Prostate gland (tissue), 2 donors: ENCODE data around the gene YTHDC1. TPM values are rescaled to one million over a fixed set of nuclear protein-coding genes. Genes with fewer than 3 reads are reported as not detected.
A peak's percentile ranks its signal among the peaks of the same experiment; 100 is the strongest.

ENCODE experiments used
- DNase-seq: peaks from one replicate; pipeline ENCODE4 v3.0.0-alpha.2; 2019; ENCODE audit warnings: low spot score
- H3K27ac ChIP-seq, 2 donors: fragments of 200-600 bp; sonication (generic); 2 replicates each; pipeline ENCODE4 v1.5.1; 2017 to 2019
- H3K27me3 ChIP-seq: fragments of 200-600 bp; sonication (generic); replicated peaks from 2 replicates; pipeline ENCODE4 v1.5.1; 2019; ENCODE audit not compliant: insufficient read depth
- H3K36me3 ChIP-seq, 2 donors: fragments of 200-600 bp; sonication (generic); 1 replicate in 1 of 2; 2 replicates in 1 of 2; pipeline versions ENCODE4 v1.5.1 to v1.8.1; 2017 to 2019
- H3K4me1 ChIP-seq: fragments of 200-600 bp; sonication (generic); replicated peaks from 2 replicates; pipeline ENCODE4 v1.5.1; 2019
- H3K4me3 ChIP-seq, 2 donors: fragments of 200-600 bp; sonication (generic); 2 replicates each; pipeline ENCODE4 v1.5.1; 2017 to 2019
- H3K9me3 ChIP-seq: fragments of 200-600 bp; sonication (generic); 2 replicates; pipeline ENCODE4 v1.5.1; 2017
- POLR2A ChIP-seq: fragments of 450-650 bp; IDR thresholded peaks from one replicate; pipeline ENCODE4 v1.6.1; 2016; ENCODE audit warnings: antibody characterized with exemption, mild to moderate bottlenecking
- POLR2AphosphoS5 ChIP-seq: sonication (generic); formaldehyde crosslinking; IDR thresholded peaks from one replicate; pipeline ENCODE4 v1.6.1; 2017; ENCODE audit warnings: antibody characterized with exemption
- WGBS: methylation state at CpG from one replicate; pipeline ENCODE4 v1.1.5; 2018; 5-methylcytosine and 5-hydroxymethylcytosine counted together
- intact Hi-C: fragments of 100-400 bp; cut with DNase I; formaldehyde crosslinking; loops from one replicate; pipeline ENCODE4 v1.14.2; 2022
- total RNA-seq, 2 donors: library from RNA; depleted of rRNA; stranded (reverse); fragments of >200 nt; gene quantifications; one replicate each; pipeline ENCODE4 v1.1.0, GENCODE V29; 2016
- TF ChIP-seq, protein P1 (sequence below), 4 experiments: fragments of 200-600 bp in 2 of 4; fragments of 450-650 bp in 2 of 4; sonication (generic) in 2 of 4; IDR thresholded peaks; 1 replicate in 3 of 4; 2 replicates in 1 of 4; pipeline ENCODE4 v1.5.1; 2016 to 2019; ENCODE audit warnings: antibody characterized with exemption in 4 of 4, mild to moderate bottlenecking in 2 of 4, moderate library complexity in 2 of 4

Gene YTHDC1
- 10 to 100 TPM; 57.7 to 91.6 TPM for total RNA-seq

DNA sequence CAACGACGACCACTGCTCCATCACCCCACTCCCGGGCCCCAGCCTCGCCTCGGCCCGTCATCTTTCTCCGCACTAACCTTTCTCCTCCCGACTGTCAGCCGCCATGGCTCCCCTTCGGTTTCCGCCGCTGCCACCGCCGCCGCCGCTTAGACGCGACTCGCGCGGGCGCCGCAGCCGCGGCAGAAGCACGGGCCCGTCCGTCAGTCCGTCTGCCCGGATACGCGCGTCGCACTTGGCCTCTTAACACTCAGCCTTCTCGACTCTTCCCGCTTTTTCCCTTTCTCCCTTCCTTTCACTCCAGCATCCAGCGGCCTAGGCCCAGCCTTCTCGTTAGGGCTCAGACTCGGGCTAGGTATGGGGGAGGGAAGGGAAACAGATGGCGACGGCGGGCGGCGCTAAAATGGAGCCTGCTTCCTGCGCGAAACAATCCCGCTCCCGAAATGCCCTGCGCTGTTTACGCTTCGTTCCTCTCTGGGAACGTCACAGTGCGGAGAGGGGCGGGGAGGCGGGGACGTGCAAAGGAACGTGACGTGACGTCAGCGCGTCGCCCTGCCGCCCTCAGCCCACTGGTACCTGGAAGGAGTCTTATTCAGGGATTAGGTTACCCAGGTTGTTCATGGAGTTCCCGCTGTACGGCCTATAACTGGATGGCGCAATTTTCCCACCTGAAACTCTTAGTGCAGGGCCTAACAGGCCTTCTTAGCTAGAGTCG, at the start of gene YTHDC1:
Gene YTHDC1 (minus strand): TSS at position 442 of the 712 bp plus-strand sequence. CDS start 337 bp downstream, at position 105.
- 1% methylated on average over 67 of the region's 67 CpGs for WGBS
- intact Hi-C loops: no loop called here

DNA sequence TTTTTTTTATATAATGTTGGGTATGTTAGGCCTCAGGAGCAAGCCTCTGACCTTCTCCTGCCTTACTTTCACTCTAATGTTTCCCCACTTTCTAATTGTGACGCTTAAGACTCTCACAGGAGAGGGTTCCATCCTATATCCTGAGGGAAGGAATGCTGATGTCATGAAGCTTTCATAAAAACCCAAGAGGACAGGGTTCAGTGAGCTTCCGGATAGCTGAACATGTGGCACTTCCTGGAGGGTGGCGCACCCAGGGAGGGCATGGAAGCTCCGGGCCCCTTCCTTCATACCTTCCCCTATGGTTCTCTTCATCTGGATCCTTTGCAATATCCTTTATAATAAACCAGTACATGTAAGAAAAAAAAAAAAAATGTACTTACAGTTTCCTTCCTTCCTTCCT, 49.4 kb upstream of the YTHDC1 start:
- 92% methylated on average over 4 of the region's 4 CpGs for WGBS

More for the DNA sequence above, at the start of gene YTHDC1:
- TF ChIP-seq, protein P1, sequence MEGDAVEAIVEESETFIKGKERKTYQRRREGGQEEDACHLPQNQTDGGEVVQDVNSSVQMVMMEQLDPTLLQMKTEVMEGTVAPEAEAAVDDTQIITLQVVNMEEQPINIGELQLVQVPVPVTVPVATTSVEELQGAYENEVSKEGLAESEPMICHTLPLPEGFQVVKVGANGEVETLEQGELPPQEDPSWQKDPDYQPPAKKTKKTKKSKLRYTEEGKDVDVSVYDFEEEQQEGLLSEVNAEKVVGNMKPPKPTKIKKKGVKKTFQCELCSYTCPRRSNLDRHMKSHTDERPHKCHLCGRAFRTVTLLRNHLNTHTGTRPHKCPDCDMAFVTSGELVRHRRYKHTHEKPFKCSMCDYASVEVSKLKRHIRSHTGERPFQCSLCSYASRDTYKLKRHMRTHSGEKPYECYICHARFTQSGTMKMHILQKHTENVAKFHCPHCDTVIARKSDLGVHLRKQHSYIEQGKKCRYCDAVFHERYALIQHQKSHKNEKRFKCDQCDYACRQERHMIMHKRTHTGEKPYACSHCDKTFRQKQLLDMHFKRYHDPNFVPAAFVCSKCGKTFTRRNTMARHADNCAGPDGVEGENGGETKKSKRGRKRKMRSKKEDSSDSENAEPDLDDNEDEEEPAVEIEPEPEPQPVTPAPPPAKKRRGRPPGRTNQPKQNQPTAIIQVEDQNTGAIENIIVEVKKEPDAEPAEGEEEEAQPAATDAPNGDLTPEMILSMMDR (IDR thresholded peaks at IDR 0.05): peak in 1 of 4 experiments; percentile 16
- peak; percentile 100 for TF ChIP-seq POLR2AphosphoS5
- peak; percentile 98 for TF ChIP-seq POLR2A
- Histone ChIP-seq H3K4me3 (peak within 1 kb of the TSS; percentile 94), H3K4me1 (no peaks in the 10 kb centered on the region), H3K27ac (peak within 1 kb of the TSS; percentile 98 to 99), H3K27me3 (no peaks in the 10 kb centered on the region), H3K9me3 (no peaks in the 10 kb centered on the region), H3K36me3 (no peaks in the 10 kb centered on the region)
- peak; percentile 97 for DNase-seq

DNA sequence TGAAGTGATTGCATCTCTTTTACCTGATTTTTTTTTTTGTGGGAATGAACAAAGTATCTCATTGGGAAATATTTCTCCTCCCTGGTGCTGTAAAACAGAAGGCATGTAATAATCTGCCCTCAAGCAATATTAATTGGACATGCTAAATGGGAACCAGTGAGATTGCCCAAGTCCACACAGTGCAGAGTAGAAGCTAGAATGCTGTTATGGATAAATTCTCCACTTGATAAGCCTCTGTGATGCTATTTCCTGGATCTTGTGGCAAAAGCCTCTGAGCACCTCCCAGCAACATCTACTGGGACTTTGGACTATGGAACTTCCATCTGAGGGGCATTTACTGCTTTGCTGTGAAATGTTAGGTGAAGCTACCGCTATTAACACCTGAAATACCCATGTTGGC, 46.9 kb upstream of the YTHDC1 start:
- intact Hi-C loops: no loop called here
- Histone ChIP-seq H3K9me3 (no peaks in the 10 kb centered on the region), H3K36me3 (no peaks in the 10 kb centered on the region), H3K27me3 (no peaks in the 10 kb centered on the region), H3K4me1 (no peaks in the 10 kb centered on the region), H3K4me3 (no peak overlapping the region), H3K27ac (no peak overlapping the region)
- WGBS: 100% methylated on average over 1 of the region's 1 CpG
- DNase-seq: no peak
- no peak for TF ChIP-seq POLR2AphosphoS5
- TF ChIP-seq POLR2A: no peak
- TF ChIP-seq, protein P1 (IDR thresholded peaks at IDR 0.05): no peak

More for the DNA sequence above, 49.4 kb upstream of the YTHDC1 start:
- no peak overlapping the region for H3K27ac ChIP-seq
- no peaks in the 10 kb centered on the region for H3K36me3 ChIP-seq
- H3K4me3 ChIP-seq: no peak overlapping the region
- TF ChIP-seq, protein P1 (IDR thresholded peaks at IDR 0.05): no peak
- no peak for TF ChIP-seq POLR2AphosphoS5
- no peak for TF ChIP-seq POLR2A
- DNase-seq: no peak
- no peaks in the 10 kb centered on the region for H3K4me1 ChIP-seq
- H3K27me3 ChIP-seq: no peaks in the 10 kb centered on the region
- H3K9me3 ChIP-seq: no peaks in the 10 kb centered on the region
- intact Hi-C loops: no loop called here

DNA sequence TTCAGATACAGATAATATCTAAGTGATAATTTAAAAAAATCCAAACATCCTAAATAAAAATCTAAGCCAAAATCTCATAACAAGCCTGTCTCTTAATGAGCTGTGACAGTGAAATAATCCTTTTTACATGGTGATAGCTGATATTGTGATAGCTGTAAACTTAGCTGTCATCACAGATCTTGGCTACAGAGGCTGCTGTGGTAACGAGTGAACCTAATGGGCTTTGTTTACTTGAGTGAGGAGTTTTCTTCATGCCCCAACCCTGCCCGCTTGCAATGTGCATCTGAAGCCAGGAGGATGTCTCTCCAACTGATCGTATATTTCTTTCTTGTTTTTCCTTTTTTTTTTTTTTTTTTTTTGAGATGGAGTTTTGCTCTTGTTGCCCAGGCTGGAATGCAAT, 41.5 kb upstream of the YTHDC1 start:
- DNase-seq: no peak
- intact Hi-C loops: no loop called here
- H3K27ac ChIP-seq: no peak overlapping the region
- H3K4me3 ChIP-seq: no peak overlapping the region
- H3K36me3 ChIP-seq: no peaks in the 10 kb centered on the region
- WGBS: 28% methylated on average over 3 of the region's 3 CpGs
- TF ChIP-seq, protein P1 (IDR thresholded peaks at IDR 0.05): no peak
- TF ChIP-seq POLR2AphosphoS5 (no peak), POLR2A (no peak)
- H3K9me3 ChIP-seq: no peaks in the 10 kb centered on the region
- H3K4me1 ChIP-seq: no peaks in the 10 kb centered on the region
- no peaks in the 10 kb centered on the region for H3K27me3 ChIP-seq
